Measurements from ENCODE around the gene OLFM3. TPM values are rescaled to one million over a fixed set of nuclear protein-coding genes. Genes with fewer than 3 reads are reported as not detected.

Gene OLFM3
- polyA plus RNA-seq, 1 of the 3 experiments (the other 2 are of a cell fraction) = not detected

DNA sequence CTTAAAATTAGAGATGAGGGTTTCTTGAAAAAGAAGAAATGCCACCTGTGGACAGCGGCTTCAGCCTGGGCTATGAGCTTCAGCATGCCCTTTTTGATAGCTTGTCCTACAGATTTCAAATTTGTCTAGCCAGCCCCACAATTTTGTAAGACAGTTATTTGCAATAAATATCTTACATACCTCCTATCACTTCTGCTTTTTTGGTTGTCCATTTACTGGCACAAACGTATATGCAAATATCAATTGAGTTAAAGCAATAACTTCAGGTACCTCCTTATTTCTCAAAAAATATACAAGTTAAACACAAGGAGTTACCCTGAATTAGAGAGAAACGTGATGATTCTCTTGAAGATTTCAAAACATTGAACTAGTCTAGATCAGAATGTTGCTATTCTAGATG is 53.5 kb downstream of the OLFM3 start:
- WGBS (ENCODE audit: low lambda C conversion rate) = 22% methylated on average over 3 of the region's 3 CpGs
- ChIA-PET CTCF (no interaction called here), POLR2A (no interaction called here)
- Histone ChIP-seq H2AFZ (ENCODE audit: low read depth) (no peak overlapping the region), H3K36me3 (replicated peaks in 1 of 2; ENCODE audit: control insufficient read depth in 1 of 2, insufficient read depth in 2 of 2, low read length in 1 of 2) (no peaks in the 10 kb centered on the region), H3F3A (replicated peaks; ENCODE audit: insufficient read depth) (no peaks in the 10 kb centered on the region), H3K27me3 (ENCODE audit: insufficient read depth) (no peaks in the 10 kb centered on the region), H3K9ac (no peak overlapping the region), H3K79me2 (ENCODE audit: insufficient read depth) (no peaks in the 10 kb centered on the region), H3K4me2 (no peak overlapping the region), H4K20me1 (ENCODE audit: insufficient read depth) (no peaks in the 10 kb centered on the region), H3K27ac (ENCODE audit: low read depth in 2 of 2, low read length in 1 of 2) (no peak overlapping the region), H3K9me2 (no peaks in the 10 kb centered on the region), H3K9me3 (no peaks in the 10 kb centered on the region), H3K4me3 (ENCODE audit: low read depth in 2 of 2, low read length in 1 of 2) (no peak overlapping the region), H3K4me1 (ENCODE audit: control insufficient read depth in 1 of 2, insufficient read depth in 2 of 2, low read depth in 1 of 2, low read length in 1 of 2) (no peaks in the 10 kb centered on the region; a peak in 1 of 4 replicates)
- TF ChIP-seq YY1 (IDR thresholded peaks at IDR 0.05; ENCODE audit: low read depth) (no peak), RFX5 (IDR thresholded peaks at IDR 0.05; ENCODE audit: low read length) (no peak), FOXJ3 (CRISPR knock-in tag; IDR thresholded peaks at IDR 0.05) (no peak), GATA2 (CRISPR knock-in tag; IDR thresholded peaks at IDR 0.05) (no peak), SIN3A (IDR thresholded peaks at IDR 0.05; ENCODE audit: borderline replicate concordance, low read depth, low read length) (no peak), MXI1 (IDR thresholded peaks at IDR 0.05; ENCODE audit: low read depth, low read length) (no peak), NFIC (IDR thresholded peaks at IDR 0.05; ENCODE audit: borderline replicate concordance) (no peak), FOXM1 (IDR thresholded peaks at IDR 0.05; ENCODE audit: low read depth) (no peak), NRF1 (IDR thresholded peaks at IDR 0.05; ENCODE audit: low read depth, low read length) (no peak)
- TF ChIP-seq, protein P1, sequence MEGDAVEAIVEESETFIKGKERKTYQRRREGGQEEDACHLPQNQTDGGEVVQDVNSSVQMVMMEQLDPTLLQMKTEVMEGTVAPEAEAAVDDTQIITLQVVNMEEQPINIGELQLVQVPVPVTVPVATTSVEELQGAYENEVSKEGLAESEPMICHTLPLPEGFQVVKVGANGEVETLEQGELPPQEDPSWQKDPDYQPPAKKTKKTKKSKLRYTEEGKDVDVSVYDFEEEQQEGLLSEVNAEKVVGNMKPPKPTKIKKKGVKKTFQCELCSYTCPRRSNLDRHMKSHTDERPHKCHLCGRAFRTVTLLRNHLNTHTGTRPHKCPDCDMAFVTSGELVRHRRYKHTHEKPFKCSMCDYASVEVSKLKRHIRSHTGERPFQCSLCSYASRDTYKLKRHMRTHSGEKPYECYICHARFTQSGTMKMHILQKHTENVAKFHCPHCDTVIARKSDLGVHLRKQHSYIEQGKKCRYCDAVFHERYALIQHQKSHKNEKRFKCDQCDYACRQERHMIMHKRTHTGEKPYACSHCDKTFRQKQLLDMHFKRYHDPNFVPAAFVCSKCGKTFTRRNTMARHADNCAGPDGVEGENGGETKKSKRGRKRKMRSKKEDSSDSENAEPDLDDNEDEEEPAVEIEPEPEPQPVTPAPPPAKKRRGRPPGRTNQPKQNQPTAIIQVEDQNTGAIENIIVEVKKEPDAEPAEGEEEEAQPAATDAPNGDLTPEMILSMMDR (IDR thresholded peaks at IDR 0.05) = no peak
- DNase-seq = no peak

DNA sequence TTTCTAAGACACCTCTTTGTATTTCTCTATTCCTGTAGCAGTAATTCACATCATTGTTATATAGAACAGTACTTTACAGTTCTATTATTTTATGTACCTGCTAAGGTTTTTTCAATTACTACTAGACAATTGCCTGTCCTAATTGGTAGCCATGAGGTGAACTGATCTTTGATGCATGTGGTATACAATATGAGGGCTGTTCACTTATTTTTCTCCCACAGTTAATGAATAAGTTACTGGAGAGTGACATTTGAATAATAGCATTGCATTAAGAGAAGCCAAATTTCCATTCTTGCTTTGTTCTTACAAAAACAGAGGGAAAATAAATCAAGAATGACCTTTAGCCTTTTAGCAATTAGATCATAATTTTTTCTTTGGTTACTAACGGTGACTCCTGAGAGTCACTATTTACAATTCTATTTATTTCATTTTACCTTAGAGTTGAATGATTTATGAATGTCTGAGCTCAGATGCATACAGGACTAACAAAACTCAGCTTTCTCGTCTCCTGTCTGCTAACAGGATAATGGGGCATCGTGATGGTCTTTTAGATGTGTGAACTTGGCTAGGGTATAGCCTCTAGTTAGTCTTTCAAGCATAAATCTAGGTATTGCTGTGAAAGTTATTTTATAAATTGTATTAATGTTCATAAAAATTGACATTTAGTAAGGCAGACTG is 54.1 kb downstream of the OLFM3 start:
- H3K27me3 ChIP-seq (ENCODE audit: insufficient read depth) = no peaks in the 10 kb centered on the region
- no peaks in the 10 kb centered on the region for H3K9me2 ChIP-seq
- H4K20me1 ChIP-seq (ENCODE audit: insufficient read depth) = no peaks in the 10 kb centered on the region
- H3K9ac ChIP-seq = no peak overlapping the region
- no peak overlapping the region for H3K4me2 ChIP-seq
- no peaks in the 10 kb centered on the region; a peak in 1 of 4 replicates for H3K4me1 ChIP-seq (ENCODE audit: control insufficient read depth in 1 of 2, insufficient read depth in 2 of 2, low read depth in 1 of 2, low read length in 1 of 2)
- no peak overlapping the region for H3K27ac ChIP-seq (ENCODE audit: low read depth in 2 of 2, low read length in 1 of 2)
- H3F3A ChIP-seq (replicated peaks; ENCODE audit: insufficient read depth) = no peaks in the 10 kb centered on the region
- ChIA-PET CTCF (no interaction called here), POLR2A (no interaction called here)
- H3K9me3 ChIP-seq = no peaks in the 10 kb centered on the region
- no peaks in the 10 kb centered on the region for H3K79me2 ChIP-seq (ENCODE audit: insufficient read depth)
- H2AFZ ChIP-seq (ENCODE audit: low read depth) = no peak overlapping the region
- WGBS (ENCODE audit: low lambda C conversion rate) = 42% methylated on average over 3 of the region's 3 CpGs
- no peak for DNase-seq
- no peak overlapping the region for H3K4me3 ChIP-seq (ENCODE audit: low read depth in 2 of 2, low read length in 1 of 2)
- H3K36me3 ChIP-seq (replicated peaks in 1 of 2; ENCODE audit: control insufficient read depth in 1 of 2, insufficient read depth in 2 of 2, low read length in 1 of 2) = no peaks in the 10 kb centered on the region
- TF ChIP-seq SIN3A (IDR thresholded peaks at IDR 0.05; ENCODE audit: borderline replicate concordance, low read depth, low read length) = no peak
- TF ChIP-seq EZH2phosphoT487 (IDR thresholded peaks at IDR 0.05; ENCODE audit: borderline replicate concordance, low read depth) = no peak
- TF ChIP-seq POLR2AphosphoS5 (IDR thresholded peaks at IDR 0.05; ENCODE audit: low read depth, low read length) = no peak
- no peak for TF ChIP-seq MXI1 (IDR thresholded peaks at IDR 0.05; ENCODE audit: low read depth, low read length)
- no peak for TF ChIP-seq GABPA (IDR thresholded peaks at IDR 0.05; ENCODE audit: low read depth)
- TF ChIP-seq, protein P2, sequence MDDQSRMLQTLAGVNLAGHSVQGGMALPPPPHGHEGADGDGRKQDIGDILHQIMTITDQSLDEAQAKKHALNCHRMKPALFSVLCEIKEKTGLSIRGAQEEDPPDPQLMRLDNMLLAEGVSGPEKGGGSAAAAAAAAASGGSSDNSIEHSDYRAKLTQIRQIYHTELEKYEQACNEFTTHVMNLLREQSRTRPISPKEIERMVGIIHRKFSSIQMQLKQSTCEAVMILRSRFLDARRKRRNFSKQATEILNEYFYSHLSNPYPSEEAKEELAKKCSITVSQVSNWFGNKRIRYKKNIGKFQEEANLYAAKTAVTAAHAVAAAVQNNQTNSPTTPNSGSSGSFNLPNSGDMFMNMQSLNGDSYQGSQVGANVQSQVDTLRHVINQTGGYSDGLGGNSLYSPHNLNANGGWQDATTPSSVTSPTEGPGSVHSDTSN (IDR thresholded peaks at IDR 0.05) = no peak
- no peak for TF ChIP-seq TAF1 (IDR thresholded peaks at IDR 0.05; ENCODE audit: borderline replicate concordance, low read depth, low read length)
- no peak for TF ChIP-seq RAD21 (IDR thresholded peaks at IDR 0.05; ENCODE audit: low read length)
